Ishikawa (cell line): ENCODE measurements around the gene GPR161.

ENCODE experiments used
- CEBPB ChIP-seq: IDR thresholded peaks from 2 replicates; pipeline ENCODE4 v1.6.1; 2012
- CREB1 ChIP-seq: IDR thresholded peaks from 2 replicates; pipeline ENCODE4 v1.6.1; 2012; ENCODE audit warnings: low read depth
- EGR1 ChIP-seq: IDR thresholded peaks from 2 replicates; pipeline ENCODE4 v1.6.1; 2012
- EP300 ChIP-seq: IDR thresholded peaks from 2 replicates; pipeline ENCODE4 v1.6.1; 2012; ENCODE audit warnings: borderline replicate concordance
- FOXM1 ChIP-seq: IDR thresholded peaks from 2 replicates; pipeline ENCODE4 v1.6.1; 2012; ENCODE audit warnings: low read depth, borderline replicate concordance
- NFIC ChIP-seq: IDR thresholded peaks from 2 replicates; pipeline ENCODE4 v1.6.1; 2012
- RAD21 ChIP-seq: IDR thresholded peaks from 2 replicates; pipeline ENCODE4 v1.6.1; 2012; ENCODE audit warnings: low read depth
- TAF1 ChIP-seq: IDR thresholded peaks from 2 replicates; pipeline ENCODE4 v1.6.1; 2012; ENCODE audit warnings: low read depth, mild to moderate bottlenecking
- TCF12 ChIP-seq: IDR thresholded peaks from 2 replicates; pipeline ENCODE4 v1.6.1; 2012; ENCODE audit warnings: low read depth
- TEAD4 ChIP-seq: IDR thresholded peaks from 2 replicates; pipeline ENCODE4 v1.6.1; 2012
- YY1 ChIP-seq: IDR thresholded peaks from 2 replicates; pipeline ENCODE4 v1.6.1; 2012; ENCODE audit warnings: low read depth
- ZBTB7A ChIP-seq: IDR thresholded peaks from 2 replicates; pipeline ENCODE4 v1.6.1; 2012; ENCODE audit warnings: low read depth
- TF ChIP-seq, protein P1 (sequence below): IDR thresholded peaks from 2 replicates; pipeline ENCODE4 v1.6.1; 2012
- TF ChIP-seq, protein P2 (sequence below): IDR thresholded peaks from 2 replicates; pipeline ENCODE4 v1.6.1; 2012; ENCODE audit warnings: low read depth, mild to moderate bottlenecking
- TF ChIP-seq, protein P3 (sequence below): IDR thresholded peaks from 2 replicates; pipeline ENCODE4 v1.6.1; 2012

The GPR161 gene

DNA sequence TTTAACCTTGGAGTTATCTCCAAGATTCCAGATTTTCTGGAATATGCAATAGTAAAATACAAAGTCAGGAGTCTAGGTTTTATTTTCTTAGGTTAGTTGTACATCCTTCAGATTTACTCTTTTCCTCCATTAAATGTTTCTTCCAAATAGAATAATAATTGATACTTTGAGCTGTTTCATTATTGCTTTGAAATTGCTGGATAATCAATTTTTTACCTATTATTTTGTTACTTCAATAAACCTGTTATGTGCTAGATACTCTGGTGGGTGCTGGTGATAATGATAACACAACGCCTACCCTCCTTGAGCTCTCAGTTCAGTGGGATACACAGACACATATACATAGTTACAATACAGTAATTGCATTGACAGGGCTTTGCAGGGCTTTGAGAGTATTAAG, 79.4 kb downstream of the GPR161 start:
- no peak for TF ChIP-seq FOXM1
- TF ChIP-seq, protein P1, sequence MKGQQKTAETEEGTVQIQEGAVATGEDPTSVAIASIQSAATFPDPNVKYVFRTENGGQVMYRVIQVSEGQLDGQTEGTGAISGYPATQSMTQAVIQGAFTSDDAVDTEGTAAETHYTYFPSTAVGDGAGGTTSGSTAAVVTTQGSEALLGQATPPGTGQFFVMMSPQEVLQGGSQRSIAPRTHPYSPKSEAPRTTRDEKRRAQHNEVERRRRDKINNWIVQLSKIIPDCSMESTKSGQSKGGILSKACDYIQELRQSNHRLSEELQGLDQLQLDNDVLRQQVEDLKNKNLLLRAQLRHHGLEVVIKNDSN: no peak
- TF ChIP-seq YY1: no peak
- TF ChIP-seq EP300: no peak
- TF ChIP-seq NFIC: no peak
- no peak for TF ChIP-seq TCF12
- TF ChIP-seq, protein P2, sequence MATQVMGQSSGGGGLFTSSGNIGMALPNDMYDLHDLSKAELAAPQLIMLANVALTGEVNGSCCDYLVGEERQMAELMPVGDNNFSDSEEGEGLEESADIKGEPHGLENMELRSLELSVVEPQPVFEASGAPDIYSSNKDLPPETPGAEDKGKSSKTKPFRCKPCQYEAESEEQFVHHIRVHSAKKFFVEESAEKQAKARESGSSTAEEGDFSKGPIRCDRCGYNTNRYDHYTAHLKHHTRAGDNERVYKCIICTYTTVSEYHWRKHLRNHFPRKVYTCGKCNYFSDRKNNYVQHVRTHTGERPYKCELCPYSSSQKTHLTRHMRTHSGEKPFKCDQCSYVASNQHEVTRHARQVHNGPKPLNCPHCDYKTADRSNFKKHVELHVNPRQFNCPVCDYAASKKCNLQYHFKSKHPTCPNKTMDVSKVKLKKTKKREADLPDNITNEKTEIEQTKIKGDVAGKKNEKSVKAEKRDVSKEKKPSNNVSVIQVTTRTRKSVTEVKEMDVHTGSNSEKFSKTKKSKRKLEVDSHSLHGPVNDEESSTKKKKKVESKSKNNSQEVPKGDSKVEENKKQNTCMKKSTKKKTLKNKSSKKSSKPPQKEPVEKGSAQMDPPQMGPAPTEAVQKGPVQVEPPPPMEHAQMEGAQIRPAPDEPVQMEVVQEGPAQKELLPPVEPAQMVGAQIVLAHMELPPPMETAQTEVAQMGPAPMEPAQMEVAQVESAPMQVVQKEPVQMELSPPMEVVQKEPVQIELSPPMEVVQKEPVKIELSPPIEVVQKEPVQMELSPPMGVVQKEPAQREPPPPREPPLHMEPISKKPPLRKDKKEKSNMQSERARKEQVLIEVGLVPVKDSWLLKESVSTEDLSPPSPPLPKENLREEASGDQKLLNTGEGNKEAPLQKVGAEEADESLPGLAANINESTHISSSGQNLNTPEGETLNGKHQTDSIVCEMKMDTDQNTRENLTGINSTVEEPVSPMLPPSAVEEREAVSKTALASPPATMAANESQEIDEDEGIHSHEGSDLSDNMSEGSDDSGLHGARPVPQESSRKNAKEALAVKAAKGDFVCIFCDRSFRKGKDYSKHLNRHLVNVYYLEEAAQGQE: no peak
- TF ChIP-seq TAF1: no peak
- no peak for TF ChIP-seq TEAD4
- TF ChIP-seq EGR1: no peak
- no peak for TF ChIP-seq CEBPB
- TF ChIP-seq RAD21: no peak
- TF ChIP-seq CREB1: no peak
- no peak for TF ChIP-seq ZBTB7A
- TF ChIP-seq, protein P3, sequence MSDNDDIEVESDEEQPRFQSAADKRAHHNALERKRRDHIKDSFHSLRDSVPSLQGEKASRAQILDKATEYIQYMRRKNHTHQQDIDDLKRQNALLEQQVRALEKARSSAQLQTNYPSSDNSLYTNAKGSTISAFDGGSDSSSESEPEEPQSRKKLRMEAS: no peak

DNA sequence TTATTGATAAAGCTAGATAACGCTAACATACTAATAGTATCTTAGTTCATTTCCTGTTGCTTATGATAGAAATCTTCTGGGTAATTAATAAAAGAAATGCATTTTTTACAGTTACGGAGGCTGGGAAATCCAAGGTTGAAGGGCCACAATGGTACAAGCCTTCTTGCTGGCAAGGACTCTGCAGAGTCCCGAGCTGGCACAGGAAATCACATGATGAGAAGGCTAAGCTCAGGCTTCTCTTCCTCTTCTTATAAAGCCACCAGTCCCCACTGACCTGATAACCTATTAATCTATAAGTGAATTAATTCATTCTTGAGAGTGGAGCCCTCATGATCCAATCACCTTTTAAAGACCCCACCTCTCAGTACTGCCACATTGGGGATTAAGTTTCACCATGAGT, 82.6 kb downstream of the GPR161 start:
- TF ChIP-seq EGR1 (no peak), CREB1 (no peak), EP300 (no peak)
- TF ChIP-seq, protein P1: no peak

DNA sequence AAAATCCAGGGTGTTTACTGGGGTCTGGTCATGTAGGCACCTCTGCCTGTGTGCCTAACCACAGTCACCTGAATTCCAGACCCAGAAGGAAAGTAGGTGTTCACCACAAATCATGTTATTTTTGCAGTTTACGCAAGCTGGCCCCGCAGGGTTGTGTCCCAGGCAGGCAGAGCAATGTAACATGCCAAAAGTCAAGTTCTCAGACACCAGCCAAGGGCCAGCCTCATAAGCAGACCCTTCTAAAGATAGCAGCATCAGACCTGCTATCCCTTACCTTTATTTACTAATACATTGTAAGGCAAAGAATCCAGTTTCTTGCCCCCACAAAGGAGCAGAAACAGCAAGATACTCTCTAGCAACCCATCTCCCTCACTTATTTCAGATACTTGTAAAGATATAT, 83.0 kb downstream of the GPR161 start:
- TF ChIP-seq CEBPB (no peak), RAD21 (no peak), TEAD4 (no peak), FOXM1 (no peak), TAF1 (no peak), EP300 (no peak)
- TF ChIP-seq, protein P1: no peak
- TF ChIP-seq, protein P2: no peak

DNA sequence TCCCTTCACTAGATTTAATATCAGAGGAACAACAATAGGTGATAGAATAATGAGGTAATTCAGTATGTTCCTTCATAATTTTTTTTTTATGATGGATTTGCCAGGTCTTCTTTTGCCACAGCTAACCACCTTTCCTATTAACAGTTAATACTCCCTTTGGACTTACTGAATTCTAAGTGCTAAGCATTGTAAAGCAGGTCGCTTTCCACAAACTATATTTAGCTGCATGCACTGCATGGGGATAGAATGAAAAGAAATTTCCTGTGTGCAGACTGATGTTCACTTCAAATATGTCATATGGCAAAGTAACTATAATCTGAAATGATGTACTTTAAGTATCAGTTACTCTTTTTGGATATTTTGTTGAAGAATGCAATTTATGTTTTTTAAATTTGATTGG, 85.8 kb downstream of the GPR161 start:
- TF ChIP-seq ZBTB7A (no peak), TCF12 (no peak), RAD21 (no peak), TAF1 (no peak), TEAD4 (no peak), CEBPB (no peak), YY1 (no peak), EP300 (no peak)

DNA sequence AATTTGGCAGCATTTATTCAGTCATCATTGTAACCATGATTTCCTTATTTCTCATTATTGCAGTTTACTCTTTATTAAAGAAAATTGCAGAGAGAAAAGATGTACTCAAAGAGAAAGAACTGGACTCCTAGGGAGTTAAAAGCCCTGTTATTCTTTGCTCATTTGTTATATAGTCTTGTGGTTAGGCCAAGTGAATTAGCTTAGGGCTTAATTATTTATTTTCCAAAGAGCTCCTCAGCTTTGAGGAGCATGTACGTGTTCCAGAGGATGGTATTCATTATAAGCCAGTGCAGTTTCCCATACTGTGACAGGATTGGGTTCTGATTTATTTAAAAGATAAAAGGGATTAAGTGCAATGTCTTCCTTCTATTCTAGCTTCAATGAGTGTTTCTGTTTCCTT, 86.4 kb downstream of the GPR161 start:
- TF ChIP-seq, protein P2: no peak
- no peak for TF ChIP-seq TEAD4
- TF ChIP-seq CREB1: no peak
- no peak for TF ChIP-seq ZBTB7A
- TF ChIP-seq, protein P1: no peak
- no peak for TF ChIP-seq CEBPB
- no peak for TF ChIP-seq EGR1
- no peak for TF ChIP-seq EP300
- TF ChIP-seq YY1: no peak
- TF ChIP-seq NFIC: no peak
- TF ChIP-seq FOXM1: no peak
